HK-2 (cell line): ENCODE measurements around the gene LCN9.
A peak's percentile ranks its signal among the peaks of the same experiment; 100 is the strongest.

Experiments
- DNase-seq: peaks from one replicate; pipeline ENCODE4 v3.0.0-alpha.2; 2018; ENCODE audit not compliant: unreplicated experiment

Gene LCN9

DNA sequence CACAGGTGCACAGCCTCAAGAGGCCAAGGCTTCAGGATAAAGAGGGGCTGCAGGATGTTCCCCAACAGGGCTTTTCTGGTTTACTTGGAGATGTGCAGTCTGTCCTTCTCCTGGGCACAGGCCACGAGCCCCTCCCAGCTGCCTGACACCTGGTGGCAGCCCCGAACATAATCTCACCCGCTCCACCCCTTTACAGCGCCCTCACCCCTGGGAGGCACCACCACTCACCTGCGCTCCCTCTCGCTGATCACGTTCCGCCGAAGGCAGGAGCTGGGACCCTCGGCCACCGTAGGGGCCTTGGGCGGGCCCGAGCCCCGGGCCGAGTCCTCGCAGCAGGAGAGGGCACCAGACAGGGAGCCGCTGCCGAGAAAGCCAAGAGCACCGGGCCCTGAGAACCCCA lies 35.7 kb downstream of the LCN9 start:
- no peak for DNase-seq

- DNase-seq: no peak
Measured at GRCh38 chr9:135699440-135699839, 36.3 kb downstream of the LCN9 start, which contains the start of gene SOHLH1. TSS of gene SOHLH1 (minus strand) at chr9:135699481. CDS start at chr9:135699467, 14 bp downstream.

DNA sequence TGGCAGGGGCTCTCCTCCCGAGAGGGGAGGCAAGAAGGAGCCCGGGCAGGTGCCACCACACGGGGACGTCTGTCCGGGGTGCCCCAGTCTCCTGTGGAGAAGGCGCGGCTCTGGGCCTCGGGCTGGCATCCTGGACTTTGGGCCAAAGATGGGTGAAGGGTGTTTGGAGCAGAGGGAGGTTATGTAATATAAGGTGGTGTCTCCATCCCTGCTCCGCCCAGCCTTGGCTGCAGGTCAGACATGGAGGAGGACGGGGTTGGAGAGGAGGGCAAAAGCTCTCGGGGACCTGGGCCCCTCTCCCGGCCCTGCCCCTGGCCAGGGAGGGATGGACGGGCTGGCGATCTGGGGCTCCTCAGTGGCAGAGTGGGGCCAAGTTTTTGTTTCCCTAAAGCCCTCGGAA lies 37.4 kb downstream of the LCN9 start:
- DNase-seq: no peak

DNA sequence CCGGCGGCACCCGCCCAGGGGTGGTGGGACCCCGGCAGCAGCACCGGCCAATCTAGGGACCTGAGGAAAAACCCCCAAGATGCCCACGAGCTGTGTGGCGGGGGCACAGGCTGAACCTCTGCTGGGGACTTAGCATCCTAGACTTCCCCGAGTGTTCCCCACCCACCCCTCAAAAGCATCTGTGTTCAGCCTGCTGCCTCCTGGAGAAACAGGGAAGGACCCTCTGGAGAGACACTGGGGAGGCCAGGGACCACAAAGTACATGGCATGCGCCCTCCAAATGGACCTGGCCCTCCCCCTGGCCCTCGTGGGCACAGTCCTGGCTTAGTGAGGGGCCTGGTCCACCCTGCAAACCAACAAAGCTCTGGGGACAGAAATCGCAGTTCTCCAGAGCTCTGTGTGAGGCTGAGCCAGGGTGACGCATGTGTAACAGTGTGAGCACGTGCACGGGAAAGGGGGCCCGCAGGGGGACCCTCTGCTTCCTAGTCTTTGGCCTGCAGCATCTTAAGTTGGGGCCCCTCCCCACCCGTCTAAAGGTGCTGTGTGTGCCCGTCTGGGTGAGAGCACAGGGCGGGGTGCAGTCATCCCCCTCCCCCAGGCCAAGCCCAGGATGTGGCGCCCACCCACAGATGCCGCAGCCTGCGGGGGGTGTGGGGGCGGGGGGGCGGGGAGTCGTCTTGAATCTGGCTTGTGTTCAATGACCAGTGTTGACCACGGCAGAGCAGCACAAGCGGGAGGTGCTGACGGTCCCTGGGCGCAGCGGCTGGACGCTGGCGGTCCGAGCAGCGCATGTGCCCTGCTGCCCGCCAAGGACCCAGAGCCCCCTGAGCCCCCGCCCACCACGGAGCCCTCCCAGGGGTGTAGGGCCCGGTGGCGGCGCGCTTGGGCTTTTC lies 38.2 kb downstream of the LCN9 start:
- no peak for DNase-seq

GRCh38 chr9:135701959-135702721 lies 39.0 kb downstream of the LCN9 start, which contains the start of gene KCNT1:
TSS of gene KCNT1 (plus strand) at chr9:135702185. CDS start at chr9:135702259, 74 bp downstream.
- DNase-seq: peak; percentile 77

- no peak for DNase-seq
Measured at GRCh38 chr9:135703726-135704125, 40.6 kb downstream of the LCN9 start.

DNA sequence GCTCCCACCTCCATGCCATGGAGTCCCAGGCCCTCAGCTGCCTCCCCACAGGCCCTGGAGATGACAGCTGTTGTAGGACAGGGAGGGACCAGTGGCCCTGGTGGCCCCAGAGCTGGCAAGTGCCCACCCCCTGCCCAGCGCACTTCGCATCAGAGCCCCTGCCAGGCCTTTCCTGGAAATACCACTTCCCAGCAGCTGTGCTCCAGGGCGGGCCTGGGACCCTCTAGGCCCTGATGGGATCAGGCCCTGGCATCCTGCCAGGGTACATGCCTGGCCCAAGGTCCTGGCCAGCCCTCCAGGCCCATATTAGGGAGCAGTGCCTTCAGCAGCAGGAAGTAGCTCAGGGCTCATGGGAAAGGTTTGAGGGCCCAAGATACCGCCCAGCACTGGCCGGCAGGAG lies 41.4 kb downstream of the LCN9 start:
- no peak for DNase-seq

GRCh38 chr9:135705376-135705775 lies 42.3 kb downstream of the LCN9 start:
- no peak for DNase-seq

DNA sequence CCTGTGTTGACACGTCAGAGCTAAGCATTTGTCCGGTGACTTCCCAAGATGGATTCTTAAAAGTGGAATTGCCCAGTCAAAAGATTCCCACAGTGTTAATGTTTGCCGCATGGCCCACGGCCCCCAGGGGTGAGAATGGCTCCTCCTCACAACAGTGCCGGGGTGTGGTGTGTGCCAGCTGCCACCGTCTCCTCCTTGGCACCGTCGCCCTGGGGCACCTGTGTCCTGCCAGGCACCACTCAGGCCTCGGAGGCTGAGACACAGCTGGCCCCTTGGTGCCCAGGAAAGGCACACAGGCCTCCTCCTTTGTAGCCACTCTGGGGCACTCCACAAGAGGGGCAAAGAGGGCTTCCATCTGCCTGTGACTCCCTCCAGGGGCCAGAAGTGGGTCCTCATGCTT lies 43.2 kb downstream of the LCN9 start:
- DNase-seq: no peak

- DNase-seq: no peak
Measured at GRCh38 chr9:135707252-135708138, 44.4 kb downstream of the LCN9 start.

DNA sequence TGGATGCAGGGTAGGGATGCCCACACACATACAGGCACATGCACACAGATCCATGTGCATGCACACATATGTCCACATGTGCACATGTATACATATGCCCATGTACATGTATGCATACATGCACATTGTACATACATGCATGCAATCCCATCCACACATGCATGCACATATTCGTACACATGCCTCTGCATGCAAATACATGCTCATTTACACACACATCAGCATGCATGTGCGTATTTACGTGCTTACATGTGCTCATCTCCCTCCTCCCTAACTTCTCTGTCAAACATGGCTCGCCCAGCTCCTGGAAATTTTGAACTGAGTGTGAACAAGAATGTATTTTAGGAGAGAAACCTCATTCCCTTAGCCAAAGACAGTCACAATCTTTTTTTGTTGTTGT lies 45.1 kb downstream of the LCN9 start:
- no peak for DNase-seq

- DNase-seq: no peak
Measured at GRCh38 chr9:135711391-135711790, 48.3 kb downstream of the LCN9 start.

DNA sequence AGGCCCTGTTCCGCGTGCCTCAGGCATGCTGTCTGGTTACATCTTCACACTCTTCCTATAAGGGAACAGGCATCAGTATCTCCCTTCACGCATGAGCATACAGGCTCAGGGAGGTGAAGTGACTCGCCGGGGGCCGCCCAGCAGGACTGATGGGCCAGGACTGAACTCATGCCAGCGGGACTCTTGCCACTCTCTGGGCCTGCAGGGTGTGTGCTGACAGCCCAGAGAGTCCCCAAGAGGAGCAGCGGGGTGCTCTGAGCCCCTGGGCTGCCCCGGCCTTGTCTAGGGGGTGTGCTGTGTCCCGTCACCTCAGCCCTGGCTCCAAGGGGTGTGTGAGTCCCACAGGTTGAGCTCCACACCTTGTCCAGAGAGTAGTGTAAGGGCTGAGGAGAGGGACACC lies 48.8 kb downstream of the LCN9 start:
- DNase-seq: no peak

- DNase-seq: no peak
Measured at GRCh38 chr9:135712613-135713295, 49.6 kb downstream of the LCN9 start.

DNA sequence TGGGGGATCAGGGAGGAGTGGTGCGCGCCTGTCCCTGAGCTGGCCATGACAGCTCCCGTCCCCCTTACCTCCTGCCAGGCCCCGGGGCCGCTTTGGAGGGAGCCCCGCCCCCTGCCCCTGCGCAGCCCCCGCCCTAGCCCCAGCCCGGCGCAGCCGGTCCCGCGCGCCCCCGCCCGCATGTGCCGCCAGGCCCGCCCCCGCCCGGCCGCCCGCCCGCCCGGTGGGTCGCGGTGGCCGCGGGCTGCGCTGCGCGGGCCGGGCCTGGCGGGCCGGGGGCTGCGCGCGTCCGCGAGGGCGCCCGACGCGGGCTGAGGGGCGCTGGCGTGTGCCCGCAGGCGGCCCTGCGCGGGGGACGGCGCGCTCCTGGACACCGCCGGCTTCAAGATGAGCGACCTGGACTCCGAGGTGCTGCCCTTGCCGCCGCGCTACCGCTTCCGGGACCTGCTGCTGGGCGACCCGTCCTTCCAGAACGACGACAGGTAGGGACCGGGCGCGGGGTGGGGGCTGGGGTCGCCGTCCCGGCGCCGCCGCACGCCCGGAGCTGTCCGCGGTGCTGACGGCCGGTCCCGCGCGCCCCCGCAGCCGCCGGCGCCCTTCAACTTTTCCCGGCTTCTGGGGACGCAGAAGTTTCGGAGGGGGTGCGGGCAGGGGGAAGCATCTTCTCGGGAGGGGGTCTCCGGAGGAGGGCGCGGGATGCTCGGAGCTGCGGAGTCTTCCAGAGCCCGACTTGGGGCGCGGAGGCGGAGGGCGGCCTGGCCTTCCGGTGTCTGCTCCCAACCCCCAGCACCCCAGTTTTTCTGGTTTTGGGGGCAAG lies 51.3 kb downstream of the LCN9 start:
- DNase-seq: no peak

GRCh38 chr9:135715056-135715595 lies 52.0 kb downstream of the LCN9 start:
- DNase-seq: no peak

DNA sequence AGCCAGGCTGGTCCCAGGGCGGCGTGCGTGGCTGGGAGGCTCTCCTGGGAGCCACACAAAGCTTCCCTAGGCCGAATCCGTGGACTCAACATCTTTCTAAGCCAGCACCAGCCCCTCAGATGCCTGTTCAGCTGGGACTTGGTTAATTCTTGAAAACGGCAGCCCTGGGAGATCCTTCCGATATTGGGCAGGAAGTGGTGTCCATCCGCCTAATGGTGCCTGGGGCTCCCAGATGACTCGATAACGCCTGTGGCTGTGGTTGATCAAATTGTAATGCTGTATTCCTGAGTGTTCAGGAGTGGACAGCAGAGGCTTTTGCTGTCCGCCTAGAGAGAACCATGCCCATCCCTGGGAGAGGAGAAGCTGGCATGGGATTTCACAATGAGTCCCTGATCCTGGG lies 52.9 kb downstream of the LCN9 start:
- DNase-seq: no peak
